Aorta (tissue), 5 donors: ENCODE data around the gene GARIN5A. TPM values are rescaled to one million over a fixed set of nuclear protein-coding genes. Genes with fewer than 3 reads are reported as not detected.

Experiments used
- ATAC-seq: fragments of 200-7000 bp; cut with Tn5 transposase; one replicate; pipeline ENCODE4 v1.9.1; 2022; ENCODE audit warnings: moderate library complexity; ENCODE audit not compliant: low FRiP score
- DNase-seq, 2 donors: peaks; one replicate each; pipeline ENCODE4 v3.0.0-alpha.2; 2020
- H3K27ac ChIP-seq, 2 donors: one replicate each; pipeline ENCODE4 v1.5.1; 2013; ENCODE audit warnings: low read length in 2 of 2, mild to moderate bottlenecking in 2 of 2, moderate library complexity in 2 of 2, control low read depth in 1 of 2, inconsistent platforms in 1 of 2, low read depth in 1 of 2
- H3K27me3 ChIP-seq, 2 donors: one replicate each; pipeline ENCODE4 v1.6.1; 2013; ENCODE audit warnings: control low read depth in 1 of 2, low read length in 1 of 2, mild to moderate bottlenecking in 1 of 2, moderate library complexity in 1 of 2; ENCODE audit not compliant: insufficient read depth in 2 of 2, control insufficient read depth in 1 of 2
- H3K36me3 ChIP-seq, 2 donors: one replicate each; pipeline ENCODE4 v1.6.1; 2013; ENCODE audit warnings: control low read depth in 1 of 2, low read length in 1 of 2, mild to moderate bottlenecking in 1 of 2; ENCODE audit not compliant: insufficient read depth in 2 of 2, control insufficient read depth in 1 of 2
- H3K4me1 ChIP-seq, 2 donors: one replicate each; pipeline ENCODE4 v1.6.1; 2013; ENCODE audit warnings: low read length in 2 of 2, control low read depth in 1 of 2, mild to moderate bottlenecking in 1 of 2, moderate library complexity in 1 of 2; ENCODE audit not compliant: insufficient read depth in 2 of 2, control insufficient read depth in 1 of 2
- H3K4me3 ChIP-seq, 2 donors: one replicate each; pipeline ENCODE4 v1.5.1; 2013; ENCODE audit warnings: low read length in 2 of 2, control low read depth in 1 of 2, mild to moderate bottlenecking in 1 of 2
- H3K9me3 ChIP-seq: one replicate; pipeline ENCODE4 v1.6.1; 2013; ENCODE audit warnings: mild to moderate bottlenecking, low read length; ENCODE audit not compliant: control insufficient read depth
- WGBS, 2 donors: extraction: QIAGEN DNeasy Blood & Tissue Kit; methylation state at CpG; one replicate each; pipeline ENCODE4 v1.1.7; 2013; 5-methylcytosine and 5-hydroxymethylcytosine counted together
- intact Hi-C, 2 donors: fragments of 100-400 bp; cut with DNase I; formaldehyde crosslinking; loops; one replicate each; pipeline versions ENCODE4 v1.14.2 to v1.15.0; 2022
- polyA plus RNA-seq, 2 donors: library from polyadenylated mRNA; stranded (reverse); fragments of 200-250 nt; gene quantifications; one replicate each; pipeline ENCODE4 v1.2.3, GENCODE V29; 2013
- total RNA-seq, 2 donors: library from RNA; stranded (reverse); fragmentation: NEBNext Ultra II Directional; extraction: Animal tissue kit (Norgen Biotek cat#: 25700); gene quantifications; one replicate each; pipeline ENCODE4 v1.2.1, GENCODE V29; 2021
- donor health status: healthy with polysubstance abuse.
- donor health status: Bipolar disorder and iron deficiency.
- donor health status: DM: no; HTN: no; CAD: no.
- donor health status: DM: no; HTN: no; CAD: no.
- donor health status: DM: yes; HTN: yes; CAD: no.

The GARIN5A gene
- total and polyA plus RNA-seq, 4 donors = not detected

DNA sequence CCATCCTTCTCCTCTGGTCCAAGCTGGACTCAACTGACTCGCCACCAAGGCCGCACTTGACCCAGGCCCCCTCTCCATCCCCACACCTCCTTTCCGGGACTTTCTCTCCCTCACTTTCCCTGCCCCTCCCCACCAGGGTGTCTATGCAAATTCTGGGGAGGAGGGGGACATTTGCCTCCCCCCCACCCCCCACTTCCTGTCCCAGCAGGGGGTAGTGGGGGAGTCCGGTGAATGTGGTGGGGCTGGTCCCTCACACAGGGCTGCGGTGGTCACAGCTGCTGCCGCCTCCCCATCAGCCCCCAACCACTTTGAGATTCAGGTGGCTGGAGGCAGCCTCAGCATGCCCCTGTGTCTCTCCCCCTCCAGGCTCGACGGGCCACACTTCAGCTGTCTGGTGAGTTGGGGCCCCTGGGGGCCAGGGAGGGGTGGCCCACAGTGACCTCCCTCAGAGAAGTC, 57.0 kb downstream of the GARIN5A start:
- Histone ChIP-seq H3K4me1 (no peaks in the 10 kb centered on the region), H3K27ac (no peak overlapping the region), H3K9me3 (no peaks in the 10 kb centered on the region), H3K27me3 (no peaks in the 10 kb centered on the region), H3K36me3 (no peaks in the 10 kb centered on the region), H3K4me3 (no peak overlapping the region)
- DNase-seq (no peak), ATAC-seq (no peak)
- 36 to 37% methylated on average over 8 of the region's 8 CpGs for WGBS, 2 donors
- intact Hi-C loops = no loop called here

GRCh38 chr19:50419022-50419579, 57.5 kb downstream of the GARIN5A start:
- intact Hi-C loops = no loop called here
- Histone ChIP-seq H3K9me3 (no peaks in the 10 kb centered on the region), H3K27me3 (no peaks in the 10 kb centered on the region), H3K27ac (no peak overlapping the region), H3K4me1 (no peaks in the 10 kb centered on the region), H3K4me3 (no peak overlapping the region), H3K36me3 (no peaks in the 10 kb centered on the region)
- WGBS, 2 donors = 13 to 14% methylated on average over 14 of the region's 14 CpGs
- ATAC-seq = no peak
- no peak for DNase-seq

GRCh38 chr19:50418176-50419021, 58.2 kb downstream of the GARIN5A start, which contains the start of gene SPIB:
TSS of gene SPIB (plus strand) at chr19:50418938. CDS start at chr19:50418963, 25 bp downstream.
- intact Hi-C loops = no loop called here
- H3K27me3 ChIP-seq = no peaks in the 10 kb centered on the region
- no peaks in the 10 kb centered on the region for H3K36me3 ChIP-seq
- H3K27ac ChIP-seq = no peak within 1 kb of the TSS
- H3K9me3 ChIP-seq = no peaks in the 10 kb centered on the region
- no peaks in the 10 kb centered on the region for H3K4me1 ChIP-seq
- no peak for ATAC-seq
- no peak for DNase-seq
- no peak within 1 kb of the TSS for H3K4me3 ChIP-seq
- WGBS, 2 donors = 22 to 23% methylated on average over 33 to 34 of the region's 34 CpGs

GRCh38 chr19:50417111-50418081, 59.3 kb downstream of the GARIN5A start:
- intact Hi-C loops = no loop called here
- no peak overlapping the region for H3K27ac ChIP-seq
- H3K4me1 ChIP-seq = no peaks in the 10 kb centered on the region
- DNase-seq = no peak
- WGBS, 2 donors = 66 to 67% methylated on average over 36 to 42 of the region's 42 CpGs
- no peaks in the 10 kb centered on the region for H3K9me3 ChIP-seq
- ATAC-seq = no peak
- no peaks in the 10 kb centered on the region for H3K27me3 ChIP-seq
- H3K4me3 ChIP-seq = no peak overlapping the region
- no peaks in the 10 kb centered on the region for H3K36me3 ChIP-seq

Other genes starting within 250 kb of the GARIN5A start
- gene KCNC3, start 147.5 kb downstream of the GARIN5A start, total RNA-seq = 1 to 10 TPM; 1.6 to 3.2 TPM
- under 1 TPM; 0.15 to 0.88 TPM for gene KCNC3, start 147.5 kb downstream of the GARIN5A start, polyA plus RNA-seq
- gene NAPSA, start 111.2 kb downstream of the GARIN5A start, total RNA-seq = 1 to 10 TPM in 1 of 2 donors, under 1 TPM in 1; 0.52 to 1.5 TPM
- 1 to 10 TPM; 1.1 to 1.6 TPM for gene NAPSA, start 111.2 kb downstream of the GARIN5A start, polyA plus RNA-seq
- gene NR1H2, start 100.4 kb downstream of the GARIN5A start, total RNA-seq = 10 to 100 TPM; 82.6 to 91.0 TPM
- gene NR1H2, start 100.4 kb downstream of the GARIN5A start, polyA plus RNA-seq = 100 to 1,000 TPM in 1 of 2 donors, 10 to 100 TPM in 1; 53.5 to 126 TPM
- gene POLD1, start 92.5 kb downstream of the GARIN5A start, total RNA-seq = 10 to 100 TPM; 13.2 to 26.9 TPM
- 10 to 100 TPM in 1 of 2 donors, 1 to 10 TPM in 1; 5.4 to 27.7 TPM for gene POLD1, start 92.5 kb downstream of the GARIN5A start, polyA plus RNA-seq
- gene SPIB, start 57.9 kb downstream of the GARIN5A start, total RNA-seq = under 1 TPM; 0.48 to 0.62 TPM
- 1 to 10 TPM in 1 of 2 donors, under 1 TPM in 1; 0.05 to 5.1 TPM for gene SPIB, start 57.9 kb downstream of the GARIN5A start, polyA plus RNA-seq
- gene MYBPC2, start 44.0 kb downstream of the GARIN5A start, total RNA-seq = not detected
- under 1 TPM in 1 of 2 donors, not detected in 1; 0.03 TPM for gene MYBPC2, start 44.0 kb downstream of the GARIN5A start, polyA plus RNA-seq
- gene EMC10, start 341 bp downstream of the GARIN5A start, total RNA-seq = 10 to 100 TPM; 79.6 to 86.5 TPM
- 100 to 1,000 TPM in 1 of 2 donors, 10 to 100 TPM in 1; 65.2 to 111 TPM for gene EMC10, start 341 bp downstream of the GARIN5A start, polyA plus RNA-seq
- 10 to 100 TPM; 26.6 to 34.2 TPM for gene JOSD2, start 34.3 kb upstream of the GARIN5A start, total RNA-seq
- 10 to 100 TPM; 40.2 to 76.1 TPM for gene JOSD2, start 34.3 kb upstream of the GARIN5A start, polyA plus RNA-seq
- gene ASPDH, start 37.1 kb upstream of the GARIN5A start, total RNA-seq = not detected
- gene ASPDH, start 37.1 kb upstream of the GARIN5A start, polyA plus RNA-seq = 1 to 10 TPM in 1 of 2 donors, not detected in 1; 1.9 TPM
- 10 to 100 TPM in 1 of 2 donors, 1 to 10 TPM in 1; 5.7 to 12.2 TPM for gene LRRC4B, start 91.6 kb upstream of the GARIN5A start, total RNA-seq
- gene LRRC4B, start 91.6 kb upstream of the GARIN5A start, polyA plus RNA-seq = 1 to 10 TPM in 1 of 2 donors, under 1 TPM in 1; 0.63 to 1.8 TPM
- under 1 TPM; 0.45 to 0.55 TPM for gene SYT3, start 163.0 kb upstream of the GARIN5A start, total RNA-seq
- gene SYT3, start 163.0 kb upstream of the GARIN5A start, polyA plus RNA-seq = not detected
- gene C19orf81, start 172.6 kb upstream of the GARIN5A start, total RNA-seq = not detected
- gene C19orf81, start 172.6 kb upstream of the GARIN5A start, polyA plus RNA-seq = not detected
- 1 to 10 TPM in 1 of 2 donors, under 1 TPM in 1; 0.45 to 1.4 TPM for gene SHANK1, start 243.0 kb upstream of the GARIN5A start, total RNA-seq
- gene SHANK1, start 243.0 kb upstream of the GARIN5A start, polyA plus RNA-seq = 1 to 10 TPM in 1 of 2 donors, under 1 TPM in 1; 0.38 to 1.8 TPM
- 10 to 100 TPM in 1 of 2 donors, 1 to 10 TPM in 1; 8.4 to 28.7 TPM for gene CLEC11A, start 246.5 kb upstream of the GARIN5A start, total RNA-seq
- gene CLEC11A, start 246.5 kb upstream of the GARIN5A start, polyA plus RNA-seq = 10 to 100 TPM in 1 of 2 donors, 1 to 10 TPM in 1; 2.0 to 17.7 TPM